Gastrocnemius medialis (tissue), 4 donors: ENCODE data around the gene IBTK.

ENCODE experiments used
- CTCF ChIP-seq, 5 experiments: fragments of 450-650 bp in 3 of 5; fragments of 200-600 bp in 2 of 5; sonication (generic) in 2 of 5; IDR thresholded peaks in 4 of 5; conservative IDR thresholded peaks in 1 of 5; 1 replicate in 4 of 5; 2 replicates in 1 of 5; pipeline ENCODE4 v1.5.1; 2016 to 2019; ENCODE audit warnings: antibody characterized with exemption in 5 of 5, mild to moderate bottlenecking in 3 of 5, moderate library complexity in 3 of 5
- POLR2A ChIP-seq, 2 donors: fragments of 450-650 bp; IDR thresholded peaks; one replicate each; pipeline ENCODE4 v1.6.1; 2017; ENCODE audit warnings: antibody characterized with exemption in 2 of 2, mild to moderate bottlenecking in 2 of 2, moderate library complexity in 2 of 2

DNA sequence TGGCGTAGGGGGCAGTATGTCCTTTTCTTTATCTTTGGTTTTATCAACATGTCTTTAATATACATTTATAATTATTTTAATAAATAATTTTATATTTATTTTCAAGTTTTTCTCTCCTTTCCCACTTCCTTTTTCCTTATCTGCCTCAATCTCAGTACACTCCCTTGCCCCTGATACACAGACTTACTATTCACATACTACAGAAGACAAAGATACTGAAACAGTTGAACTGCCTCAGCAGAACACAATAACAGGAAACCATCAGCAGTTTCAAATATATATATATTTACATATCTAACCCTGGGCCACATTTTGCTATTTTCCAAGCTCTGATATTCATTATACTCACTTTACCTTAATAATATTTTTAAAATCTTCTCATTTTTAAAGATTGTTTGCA is 19.8 kb downstream of the IBTK start:
- no peak for TF ChIP-seq CTCF (IDR thresholded peaks at IDR 0.05 in 4 of 5, conservative IDR thresholded peaks at IDR 0.05 in 1 of 5)
- no peak for TF ChIP-seq POLR2A (IDR thresholded peaks at IDR 0.05)
